Stimulated activated CD8-positive, alpha-beta memory T cell treated with anti-CD3 and anti-CD28 coated beads, Interleukin-7, amount 100 ng/mL, for 1 hour (primary cell): Measurements from ENCODE around the gene GPC6.

Source experiments
- DNase-seq, 2 donors: peaks; one replicate each; pipeline ENCODE4 v3.0.0-alpha.2; 2020; ENCODE audit warnings: low read depth in 2 of 2

The GPC6 gene

GRCh38 chr13:93674337-93674755 lies 447.7 kb downstream of the GPC6 start:
- no peak for DNase-seq

GRCh38 chr13:93680329-93680728 lies 453.7 kb downstream of the GPC6 start:
- DNase-seq, result no peak

- no peak for DNase-seq
These were observed 459.3 kb downstream of the GPC6 start for GRCh38 chr13:93685900-93686299.

GRCh38 chr13:93686399-93686798 lies 459.8 kb downstream of the GPC6 start:
- DNase-seq, result no peak

- no peak for DNase-seq
These were observed 460.7 kb downstream of the GPC6 start for GRCh38 chr13:93687261-93687660.

- no peak for DNase-seq
These were observed 462.7 kb downstream of the GPC6 start for GRCh38 chr13:93689333-93689732.

- DNase-seq, result no peak
These were observed 463.5 kb downstream of the GPC6 start for GRCh38 chr13:93690139-93690538.

- DNase-seq, result no peak
These were observed 471.5 kb downstream of the GPC6 start for GRCh38 chr13:93698016-93698613.

- DNase-seq, result no peak
These were observed 473.5 kb downstream of the GPC6 start for GRCh38 chr13:93700115-93700514.

GRCh38 chr13:93708308-93709075 lies 481.9 kb downstream of the GPC6 start:
- DNase-seq, result no peak

- no peak for DNase-seq
These were observed 483.1 kb downstream of the GPC6 start for GRCh38 chr13:93709506-93710244.

GRCh38 chr13:93714171-93714570 lies 487.6 kb downstream of the GPC6 start:
- DNase-seq, result no peak

- DNase-seq, result no peak
These were observed 489.3 kb downstream of the GPC6 start for GRCh38 chr13:93715866-93716265.

- DNase-seq, result no peak
These were observed 490.0 kb downstream of the GPC6 start for GRCh38 chr13:93716623-93717022.

GRCh38 chr13:93721483-93721882 lies 494.9 kb downstream of the GPC6 start:
- DNase-seq, result no peak

GRCh38 chr13:93723316-93723715 lies 496.7 kb downstream of the GPC6 start:
- DNase-seq, result no peak

- DNase-seq, result no peak
These were observed 497.6 kb downstream of the GPC6 start for GRCh38 chr13:93724187-93724586.

GRCh38 chr13:93726173-93726957 lies 499.8 kb downstream of the GPC6 start:
- no peak for DNase-seq

GRCh38 chr13:93727211-93728141 lies 500.9 kb downstream of the GPC6 start:
- DNase-seq, result no peak

- DNase-seq, result no peak
These were observed 502.8 kb downstream of the GPC6 start for GRCh38 chr13:93729383-93729782.

- no peak for DNase-seq
These were observed 504.2 kb downstream of the GPC6 start for GRCh38 chr13:93730780-93731179.
